GM10248 (cell line): ENCODE measurements around the gene PIK3R5.

Experiments used
- CTCF ChIA-PET: fragments of 300-600 bp; sonication (Branson Sonifier 250); formaldehyde crosslinking; extraction: SDS; loops from one replicate; lab custom pipeline; 2021; ENCODE audit warnings: antibody characterized with exemption; lab: Yijun Ruan, JAX
- POLR2A ChIA-PET: fragments of 350-650 bp; sonication (Branson Sonifier 250); formaldehyde crosslinking; extraction: SDS; loops from one replicate; lab custom pipeline; 2020; ENCODE audit warnings: antibody characterized with exemption; lab: Yijun Ruan, JAX
- DNase-seq: peaks from one replicate; pipeline ENCODE4 v3.0.0; 2012; ENCODE audit errors: extremely low spot score
- TF ChIP-seq, protein P1 (sequence below): IDR thresholded peaks from 2 replicates; pipeline ENCODE4 v1.5.1; 2012; ENCODE audit warnings: mild to moderate bottlenecking, low read depth; ENCODE audit errors: extremely low read depth, missing control alignments, control extremely low read depth

Gene PIK3R5

DNA sequence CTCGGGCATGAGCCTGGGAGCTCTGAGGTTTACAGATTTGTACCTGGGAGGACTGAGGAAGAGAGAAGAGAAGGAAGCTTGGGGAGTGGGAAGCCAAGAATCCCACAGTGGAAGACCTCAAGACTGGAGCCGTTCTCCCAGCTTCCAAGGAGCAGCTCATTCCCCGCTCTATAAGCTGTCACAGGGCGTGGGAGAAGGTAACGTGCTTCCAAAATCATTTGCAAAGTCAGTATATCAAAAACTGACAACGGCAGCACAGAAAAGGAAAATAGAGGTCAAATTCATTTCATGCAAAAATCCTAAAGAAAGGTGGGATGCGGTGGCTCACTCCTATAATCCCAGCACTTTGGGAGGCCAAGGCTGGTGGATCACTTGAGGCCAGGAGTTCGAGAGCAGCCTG, 7.8 kb downstream of the PIK3R5 start:
- DNase-seq: no peak
- ChIA-PET POLR2A (interaction anchor here (2.2 kb wide), 1 partner anchor 16 kb away, joined by 7 read pairs; no protein-coding TSS in a partner anchor), CTCF (interaction anchor here (1.2 to 1.6 kb wide), 3 partner anchors 9 to 41 kb away, joined by 4 to 5 read pairs (median 4); no protein-coding TSS in a partner anchor)
- TF ChIP-seq, protein P1, sequence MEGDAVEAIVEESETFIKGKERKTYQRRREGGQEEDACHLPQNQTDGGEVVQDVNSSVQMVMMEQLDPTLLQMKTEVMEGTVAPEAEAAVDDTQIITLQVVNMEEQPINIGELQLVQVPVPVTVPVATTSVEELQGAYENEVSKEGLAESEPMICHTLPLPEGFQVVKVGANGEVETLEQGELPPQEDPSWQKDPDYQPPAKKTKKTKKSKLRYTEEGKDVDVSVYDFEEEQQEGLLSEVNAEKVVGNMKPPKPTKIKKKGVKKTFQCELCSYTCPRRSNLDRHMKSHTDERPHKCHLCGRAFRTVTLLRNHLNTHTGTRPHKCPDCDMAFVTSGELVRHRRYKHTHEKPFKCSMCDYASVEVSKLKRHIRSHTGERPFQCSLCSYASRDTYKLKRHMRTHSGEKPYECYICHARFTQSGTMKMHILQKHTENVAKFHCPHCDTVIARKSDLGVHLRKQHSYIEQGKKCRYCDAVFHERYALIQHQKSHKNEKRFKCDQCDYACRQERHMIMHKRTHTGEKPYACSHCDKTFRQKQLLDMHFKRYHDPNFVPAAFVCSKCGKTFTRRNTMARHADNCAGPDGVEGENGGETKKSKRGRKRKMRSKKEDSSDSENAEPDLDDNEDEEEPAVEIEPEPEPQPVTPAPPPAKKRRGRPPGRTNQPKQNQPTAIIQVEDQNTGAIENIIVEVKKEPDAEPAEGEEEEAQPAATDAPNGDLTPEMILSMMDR: no peak

DNA sequence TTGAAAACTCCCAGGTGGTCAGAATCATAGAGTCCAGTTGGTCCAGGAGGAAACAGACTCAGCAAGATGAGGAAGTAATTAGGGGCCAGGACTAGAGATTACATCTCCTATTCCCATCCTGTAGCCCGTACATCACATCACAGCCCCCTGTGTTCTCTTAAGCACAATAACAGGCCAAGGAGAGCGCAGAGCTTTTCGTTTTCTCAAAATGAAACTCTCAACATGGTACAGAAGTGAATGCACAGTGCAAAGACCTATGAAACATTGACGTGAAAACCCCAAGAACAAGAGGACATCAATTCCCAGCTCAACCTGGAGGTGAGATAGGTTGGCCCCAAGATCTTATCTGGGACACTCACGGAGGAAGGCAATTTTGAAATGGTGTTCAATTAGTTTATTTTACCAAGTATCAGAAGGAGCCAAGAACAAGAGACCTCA, 9.0 kb downstream of the PIK3R5 start:
- peak; percentile 44 for DNase-seq
- TF ChIP-seq, protein P1: no peak

DNA sequence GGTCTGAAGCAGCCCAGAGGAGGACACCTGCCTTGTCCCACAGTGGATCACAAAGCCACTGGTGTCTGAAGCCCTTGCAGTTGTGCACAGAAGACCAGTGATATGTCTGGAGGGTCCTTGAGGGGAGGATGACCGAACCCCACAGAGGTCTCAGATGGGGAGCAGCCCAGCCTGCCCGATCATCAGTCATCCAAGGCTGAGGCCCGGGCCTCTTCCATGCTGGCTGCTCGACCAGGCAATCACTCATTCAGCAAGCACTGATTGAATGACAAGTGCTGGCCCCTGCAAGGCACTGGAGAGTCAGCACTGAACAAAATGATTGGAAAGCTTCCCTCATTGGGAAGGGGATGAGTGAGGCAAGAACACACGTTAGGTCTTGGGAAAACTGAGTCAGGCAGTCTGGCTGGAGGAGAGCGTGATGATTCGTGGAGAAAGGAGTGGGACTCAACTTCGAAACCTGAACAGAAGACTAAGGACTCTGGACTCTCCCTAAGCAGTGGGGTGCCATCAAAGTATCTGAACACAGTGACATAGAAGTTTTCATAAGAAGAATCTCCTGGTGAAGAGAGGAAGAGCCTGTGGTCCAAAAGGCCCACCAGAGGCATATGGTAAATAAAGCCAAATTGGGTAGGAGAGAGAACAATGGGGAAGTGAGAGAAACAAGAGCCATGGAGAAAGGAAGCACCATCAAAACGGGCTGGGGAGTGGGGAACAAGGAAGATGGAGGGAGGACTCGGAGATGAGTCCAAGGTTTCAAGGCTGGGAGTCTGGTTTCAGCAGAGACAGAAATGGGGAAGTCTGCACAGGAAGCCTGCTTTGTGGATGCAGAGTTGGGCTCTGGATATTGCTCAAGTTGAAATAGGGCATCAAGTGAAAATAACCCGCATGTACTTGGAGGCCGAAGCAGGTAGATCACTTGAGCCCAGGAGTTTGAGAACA, 10.2 kb downstream of the PIK3R5 start:
- CTCF ChIA-PET: interaction anchor here (1.1 to 9.1 kb wide), 6 partner anchors 7 to 60 kb away, joined by 3 to 63 read pairs (median 5); partner anchors contain the start of gene PIK3R5
- DNase-seq: no peak
- POLR2A ChIA-PET: interaction anchor here (0.7 to 2.2 kb wide), 5 partner anchors 8 to 161 kb away, joined by 3 to 7 read pairs (median 3); no protein-coding TSS in a partner anchor
- TF ChIP-seq, protein P1: no peak

More for the DNA sequence above, 9.0 kb downstream of the PIK3R5 start:
- ChIA-PET CTCF (interaction anchor here (1.0 to 1.7 kb wide), 5 partner anchors 16 to 171 kb away, joined by 3 to 8 read pairs (median 4); no protein-coding TSS in a partner anchor), POLR2A (interaction anchor here (0.6 to 2.2 kb wide), 4 partner anchors 8 to 98 kb away, joined by 3 to 7 read pairs (median 4); no protein-coding TSS in a partner anchor)

DNA sequence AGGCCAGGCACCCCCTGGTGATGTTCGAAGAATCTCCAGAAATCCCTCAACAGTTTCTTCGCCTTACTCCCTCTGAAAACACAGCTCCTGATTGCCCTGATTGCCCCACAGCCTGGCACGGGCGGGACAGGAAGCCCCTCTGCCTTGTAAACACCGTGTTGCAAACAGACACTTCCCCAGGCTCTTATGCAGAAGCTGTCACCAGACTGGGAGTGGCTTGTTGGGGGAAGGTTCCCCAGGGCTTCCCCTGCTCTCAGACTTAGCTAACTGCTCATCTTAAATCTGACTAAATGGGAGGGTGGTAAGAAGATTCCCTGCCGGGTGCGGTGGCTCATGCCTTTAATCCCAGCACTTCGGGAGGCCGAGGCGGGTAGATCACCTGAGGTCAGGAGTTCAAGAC, 11.2 kb downstream of the PIK3R5 start:
- ChIA-PET POLR2A (interaction anchor here (0.7 to 1.0 kb wide), 5 partner anchors 9 to 160 kb away, joined by 3 to 13 read pairs (median 3); no protein-coding TSS in a partner anchor), CTCF (interaction anchor here (1.0 to 9.1 kb wide), 8 partner anchors 8 to 59 kb away, joined by 3 to 63 read pairs (median 5); partner anchors contain the start of gene PIK3R5)
- peak; percentile 68 for DNase-seq
- TF ChIP-seq, protein P1: no peak

DNA sequence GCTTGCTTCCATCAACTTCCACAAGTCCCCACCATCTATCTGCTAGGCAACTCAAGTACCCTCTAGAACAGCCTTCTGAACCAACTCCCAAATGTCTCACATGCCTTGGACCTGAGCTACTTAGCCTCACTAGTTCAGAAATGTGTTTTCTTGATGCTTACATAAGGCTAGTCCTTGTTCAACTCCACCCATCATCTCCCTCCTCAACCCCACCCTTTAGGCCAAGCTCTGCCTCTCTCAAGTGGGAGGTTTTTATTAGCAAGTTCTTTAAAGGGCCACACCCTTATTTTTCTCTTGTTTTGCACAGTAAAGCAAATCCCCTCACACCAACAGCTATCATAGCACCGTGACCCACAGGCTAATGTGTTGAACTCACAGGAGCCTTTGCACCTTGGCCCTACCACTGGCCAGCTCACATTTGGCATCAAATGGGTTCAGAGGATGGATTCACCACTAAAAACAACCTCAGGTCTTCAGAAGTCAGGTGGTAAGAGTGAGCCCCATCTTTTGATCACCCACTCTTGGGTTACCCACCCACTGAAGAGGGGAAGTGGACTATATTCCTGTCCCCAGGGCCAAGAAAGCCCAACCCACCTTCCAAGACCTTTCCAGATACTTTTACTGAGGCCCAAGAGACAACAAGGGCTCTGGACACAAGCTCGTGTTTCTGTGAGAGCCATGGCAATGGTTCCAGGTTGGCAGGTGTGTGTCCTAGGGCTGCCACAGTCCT, 12.2 kb downstream of the PIK3R5 start:
- ChIA-PET CTCF (interaction anchor here (0.8 to 9.1 kb wide), 8 partner anchors 9 to 58 kb away, joined by 3 to 63 read pairs (median 4); partner anchors contain the start of gene PIK3R5), POLR2A (interaction anchor here (1.1 to 1.2 kb wide), 2 partner anchors 11 to 18 kb away, joined by 4 read pairs; no protein-coding TSS in a partner anchor)
- TF ChIP-seq, protein P1: no peak
- no peak for DNase-seq
